Activated naive CD4-positive, alpha-beta T cell treated with anti-CD3 and anti-CD28 coated beads, Interleukin-2, amount 50 U/mL, for 24 hours (primary cell): Measurements from ENCODE around the gene KLK1.
A peak's percentile ranks its signal among the peaks of the same experiment; 100 is the strongest.

ENCODE experiments used
- H3K27ac Mint-ChIP-seq: one replicate; pipeline ENCODE4 v1.8.0; 2021; ENCODE audit warnings: mild to moderate bottlenecking, mixed read lengths
- H3K27me3 Mint-ChIP-seq: one replicate; pipeline ENCODE4 v1.8.0; 2021; ENCODE audit warnings: mixed read lengths
- H3K36me3 Mint-ChIP-seq: one replicate; pipeline ENCODE4 v1.8.0; 2021; ENCODE audit warnings: mixed read lengths
- H3K4me1 Mint-ChIP-seq: one replicate; pipeline ENCODE4 v1.8.0; 2021; ENCODE audit warnings: mixed read lengths
- H3K4me3 Mint-ChIP-seq: one replicate; pipeline ENCODE4 v1.8.0; 2021; ENCODE audit warnings: mild to moderate bottlenecking, mixed read lengths
- H3K9me3 Mint-ChIP-seq: one replicate; pipeline ENCODE4 v1.8.0; 2021; ENCODE audit warnings: mixed read lengths

Gene KLK1

DNA sequence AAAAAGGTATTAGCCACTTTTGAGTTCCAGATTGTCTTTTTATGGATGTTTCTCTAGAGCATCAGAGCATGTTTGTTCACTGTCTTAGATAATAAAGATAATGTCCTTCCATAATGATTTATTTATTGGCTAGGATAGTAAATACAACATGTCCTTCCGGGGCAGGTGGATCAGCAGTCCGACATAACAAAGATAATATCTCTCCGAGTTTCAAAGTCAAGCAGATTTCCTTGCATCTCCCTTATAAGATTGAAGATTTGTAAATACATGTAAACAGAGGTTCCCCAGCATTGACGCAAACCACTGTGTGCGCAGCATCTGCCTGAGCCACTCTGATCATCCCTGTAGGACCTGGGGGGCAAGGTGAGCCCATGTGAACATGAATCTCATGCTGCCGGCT lies 18.5 kb upstream of the KLK1 start:
- Mint-ChIP-seq H3K27ac (no peak overlapping the region), H3K36me3 (no peaks in the 10 kb centered on the region), H3K4me1 (no peaks in the 10 kb centered on the region), H3K4me3 (no peak overlapping the region), H3K27me3 (peaks cover 25% of the 10 kb centered on the region), H3K9me3 (peaks cover 13% of the 10 kb centered on the region)

DNA sequence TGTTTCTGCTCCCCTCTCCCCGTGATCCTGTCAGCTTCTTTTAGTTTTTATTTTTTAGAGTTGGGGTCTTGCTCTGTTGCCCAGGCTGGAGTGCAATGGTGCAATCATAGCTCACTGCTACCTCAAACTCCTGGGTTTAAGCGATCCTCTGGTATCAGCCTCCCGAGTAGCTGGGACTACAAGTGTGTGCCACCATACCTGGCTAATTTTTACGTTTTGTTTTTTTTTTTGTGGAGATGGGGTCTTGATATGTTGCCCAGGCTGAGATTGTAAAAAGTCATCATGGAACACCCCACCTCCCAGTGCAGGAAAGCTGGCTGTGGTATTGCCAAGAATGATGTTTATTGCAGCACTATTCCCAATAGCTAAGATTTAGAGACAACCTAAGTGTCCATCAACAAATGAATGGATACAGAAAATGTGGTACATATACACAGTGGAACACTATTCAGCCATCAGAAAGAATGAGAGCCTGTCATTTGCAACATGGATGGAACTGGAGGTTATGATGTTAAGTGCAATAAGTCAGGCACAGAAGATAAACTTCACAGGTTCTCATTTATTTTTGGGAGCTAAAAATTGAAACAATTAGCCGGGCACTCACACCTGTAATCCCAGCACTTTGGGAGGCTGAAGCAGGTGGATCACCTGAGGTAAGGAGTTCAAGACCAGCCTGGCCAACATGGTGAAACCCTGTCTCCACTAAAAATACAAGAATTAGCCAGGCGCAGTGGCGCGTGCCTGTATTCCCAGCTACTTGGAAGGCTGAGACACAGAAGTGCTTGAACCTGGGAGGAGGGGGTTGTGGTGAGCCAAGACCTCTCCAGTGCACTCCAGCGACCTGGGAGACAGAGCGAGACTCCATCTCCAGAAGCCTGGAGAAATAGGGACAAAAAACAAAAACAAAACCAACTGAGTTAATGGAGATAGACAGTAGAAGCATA lies 16.4 kb upstream of the KLK1 start:
- H3K4me3 Mint-ChIP-seq = no peak overlapping the region
- H3K9me3 Mint-ChIP-seq = peaks cover 13% of the 10 kb centered on the region
- H3K4me1 Mint-ChIP-seq = peaks cover 9% of the 10 kb centered on the region
- no peaks in the 10 kb centered on the region for H3K36me3 Mint-ChIP-seq
- H3K27ac Mint-ChIP-seq = no peak overlapping the region
- H3K27me3 Mint-ChIP-seq = peaks cover 34% of the 10 kb centered on the region

DNA sequence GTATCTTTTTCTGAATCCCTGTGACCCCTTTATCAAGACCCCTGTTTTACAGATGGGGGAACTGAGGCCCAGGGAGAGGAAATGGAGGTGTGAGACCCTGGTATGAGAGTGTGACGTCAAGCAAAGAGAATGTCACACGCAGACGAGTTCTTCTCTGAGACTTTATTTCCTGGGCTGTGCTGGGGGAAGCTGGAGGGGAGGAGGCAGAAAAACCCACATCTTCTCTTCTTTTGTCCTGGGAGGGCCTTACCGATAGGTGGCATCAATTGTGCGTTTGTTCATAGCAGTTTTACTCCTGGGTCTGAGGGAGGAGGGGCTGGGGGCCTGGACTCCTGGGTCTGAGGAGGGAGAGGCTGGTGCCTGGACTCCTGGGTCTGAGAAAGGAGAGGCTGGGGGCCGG lies 14.7 kb upstream of the KLK1 start:
- Mint-ChIP-seq H3K4me1 (peaks cover 9% of the 10 kb centered on the region), H3K9me3 (peaks cover 7% of the 10 kb centered on the region), H3K36me3 (no peaks in the 10 kb centered on the region), H3K4me3 (no peak overlapping the region), H3K27ac (no peak overlapping the region), H3K27me3 (peaks cover 37% of the 10 kb centered on the region)

DNA sequence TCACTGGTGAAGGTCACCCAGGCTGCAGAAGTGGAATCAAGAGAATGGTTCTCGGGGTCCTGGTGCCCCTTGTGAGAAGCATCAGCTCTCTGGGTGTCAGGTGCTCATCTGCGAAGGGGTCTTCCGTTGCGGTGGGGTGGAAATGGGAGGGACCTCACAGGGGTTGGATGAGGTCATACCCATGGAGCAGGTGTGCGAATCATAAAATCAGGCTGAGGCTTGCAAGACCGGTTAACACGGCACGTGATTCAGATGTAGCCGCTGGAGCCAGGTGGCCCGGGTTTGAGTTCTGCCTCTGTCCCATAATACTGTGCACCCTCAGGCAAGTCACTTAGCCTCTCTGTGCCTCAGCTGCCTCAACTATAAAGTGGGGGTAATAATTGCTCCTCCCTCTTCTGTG lies 13.7 kb upstream of the KLK1 start:
- no peak overlapping the region for H3K27ac Mint-ChIP-seq
- H3K4me3 Mint-ChIP-seq = peak overlapping the region; percentile 83
- H3K27me3 Mint-ChIP-seq = peaks cover 42% of the 10 kb centered on the region

DNA sequence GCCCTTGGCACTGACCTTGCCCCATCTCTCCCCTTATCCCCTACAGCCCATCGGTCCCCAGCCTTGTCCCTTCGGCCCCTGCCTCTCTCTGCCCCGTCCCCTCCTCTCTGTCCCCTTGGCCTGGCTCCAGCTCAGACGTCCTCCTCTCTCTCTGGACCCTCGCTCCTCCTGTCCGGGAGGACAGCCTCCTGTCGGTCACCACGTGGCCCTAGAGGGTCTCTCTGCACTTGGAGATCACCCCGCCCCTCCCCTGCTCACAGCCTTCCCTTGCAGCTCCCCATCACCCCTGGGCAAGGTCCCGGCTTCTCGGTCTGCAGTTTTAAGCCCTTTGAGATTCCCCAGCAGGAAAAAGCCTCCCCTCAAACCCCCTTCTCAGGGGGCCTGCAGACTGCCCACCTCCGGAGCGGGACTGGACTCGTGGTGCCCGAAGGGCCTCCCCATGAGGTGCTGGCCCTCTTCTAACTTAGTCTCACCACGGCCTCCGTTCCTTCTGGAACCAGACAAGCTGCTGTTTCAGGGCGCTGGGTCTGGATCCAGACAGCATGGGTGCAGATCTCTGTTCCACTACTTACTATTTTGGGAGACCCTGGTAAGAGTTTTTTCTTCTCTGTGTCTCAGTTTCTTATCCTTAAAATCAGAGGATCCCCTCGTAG lies 13.1 kb upstream of the KLK1 start:
- H3K36me3 Mint-ChIP-seq = no peaks in the 10 kb centered on the region
- peaks cover 39% of the 10 kb centered on the region for H3K27me3 Mint-ChIP-seq
- no peak overlapping the region for H3K27ac Mint-ChIP-seq
- peak overlapping the region; percentile 83 for H3K4me3 Mint-ChIP-seq
- H3K4me1 Mint-ChIP-seq = peaks cover 9% of the 10 kb centered on the region
- H3K9me3 Mint-ChIP-seq = peaks cover 5% of the 10 kb centered on the region

More for the DNA sequence above, 13.7 kb upstream of the KLK1 start:
- Mint-ChIP-seq H3K36me3 (no peaks in the 10 kb centered on the region), H3K9me3 (peaks cover 5% of the 10 kb centered on the region), H3K4me1 (peaks cover 9% of the 10 kb centered on the region)

DNA sequence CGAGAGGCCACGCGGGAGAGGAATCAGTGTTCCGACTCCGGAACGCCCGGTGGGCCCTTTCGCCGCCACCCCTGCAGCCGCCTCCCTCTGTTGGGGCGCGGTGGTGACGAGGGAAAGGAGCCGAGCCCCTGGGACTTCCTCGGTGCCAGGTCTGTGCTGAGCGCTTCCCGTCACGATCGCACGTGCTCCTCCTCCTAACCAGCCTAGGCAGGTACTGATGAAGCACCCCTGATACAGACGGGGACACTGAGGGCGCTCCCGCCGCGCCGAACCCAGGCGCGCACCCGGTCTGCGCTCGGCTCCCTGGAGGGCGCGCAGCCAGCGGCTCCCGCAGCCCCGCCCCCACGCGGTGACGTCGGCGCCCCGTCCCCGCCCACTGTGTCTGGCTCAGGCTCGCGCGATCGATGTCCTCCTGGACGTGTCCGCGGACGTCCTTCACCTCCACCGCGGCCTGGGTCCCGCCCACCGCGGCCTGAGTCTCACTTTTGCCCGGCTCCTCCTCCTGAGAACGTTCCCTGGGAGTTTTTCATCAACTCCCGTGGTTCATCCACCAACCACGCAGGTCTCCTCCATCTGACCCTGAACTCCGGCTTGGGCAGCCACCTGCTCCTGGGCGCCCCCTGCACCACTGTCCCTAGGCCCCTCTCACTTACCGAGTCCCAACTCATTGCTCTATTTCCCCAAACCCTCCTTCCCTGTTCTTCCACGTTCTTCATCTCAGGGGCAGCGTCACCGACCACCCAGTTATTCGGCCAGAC lies 12.4 kb upstream of the KLK1 start:
- Mint-ChIP-seq H3K36me3 (no peaks in the 10 kb centered on the region), H3K9me3 (no peaks in the 10 kb centered on the region), H3K4me3 (peak overlapping the region; percentile 83), H3K4me1 (peaks cover 9% of the 10 kb centered on the region), H3K27ac (no peak overlapping the region), H3K27me3 (peaks cover 42% of the 10 kb centered on the region)

DNA sequence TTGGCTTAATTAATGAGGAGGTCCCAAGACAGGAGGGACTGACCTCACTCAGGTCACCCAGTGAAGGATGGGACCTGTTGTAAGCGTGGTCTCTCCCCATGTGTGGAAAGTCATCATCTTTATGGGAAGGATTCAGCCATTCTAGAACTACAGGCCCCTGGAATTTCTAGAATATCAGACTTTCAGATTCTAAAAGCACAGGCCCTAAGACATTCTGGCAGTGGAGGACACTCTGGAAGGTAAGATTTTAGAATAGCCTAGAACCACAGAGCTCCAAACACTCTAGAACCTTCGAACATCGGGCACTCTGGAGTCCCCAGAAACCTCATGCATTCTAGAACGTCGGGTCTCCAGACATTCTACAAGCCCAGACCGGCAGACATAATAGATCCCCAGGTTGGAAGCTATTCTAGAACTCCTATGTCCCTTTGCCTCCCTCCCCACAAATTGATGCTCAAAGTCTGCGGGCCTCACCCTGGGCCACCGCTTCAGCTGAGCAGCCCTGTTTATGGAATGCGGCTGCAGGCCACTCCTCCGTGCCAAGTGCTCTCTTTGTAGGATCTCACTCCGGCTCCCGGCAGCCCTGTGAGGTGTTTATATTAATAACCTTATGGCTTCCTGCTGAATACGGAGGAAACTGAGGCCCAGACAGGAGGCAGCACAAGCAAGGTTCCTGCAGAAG lies 11.7 kb upstream of the KLK1 start:
- no peak overlapping the region for H3K27ac Mint-ChIP-seq
- H3K36me3 Mint-ChIP-seq = no peaks in the 10 kb centered on the region
- H3K9me3 Mint-ChIP-seq = no peaks in the 10 kb centered on the region
- H3K4me3 Mint-ChIP-seq = peak overlapping the region; percentile 83
- H3K27me3 Mint-ChIP-seq = peaks cover 42% of the 10 kb centered on the region
- peaks cover 9% of the 10 kb centered on the region for H3K4me1 Mint-ChIP-seq

DNA sequence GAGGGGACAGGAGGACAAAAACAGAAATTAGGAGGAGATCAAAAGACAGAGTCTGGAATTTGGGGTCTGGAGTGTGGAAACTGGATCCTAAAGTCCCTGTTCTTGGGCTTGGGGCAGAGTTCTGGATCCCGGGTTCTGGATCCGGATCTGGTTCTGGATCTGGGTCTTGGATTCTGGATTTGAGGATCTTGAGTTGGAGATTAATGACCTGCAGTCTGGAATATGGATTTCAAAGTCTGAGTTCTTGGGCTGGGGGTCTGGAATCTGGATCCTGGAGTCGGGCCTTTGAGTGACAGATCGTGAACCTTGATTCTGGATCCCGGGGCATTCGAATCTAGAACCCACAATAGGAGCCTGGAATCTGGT lies 10.2 kb upstream of the KLK1 start:
- Mint-ChIP-seq H3K4me3 (no peak overlapping the region), H3K4me1 (peaks cover 9% of the 10 kb centered on the region), H3K27me3 (peaks cover 40% of the 10 kb centered on the region), H3K36me3 (no peaks in the 10 kb centered on the region), H3K27ac (no peak overlapping the region), H3K9me3 (no peaks in the 10 kb centered on the region)

DNA sequence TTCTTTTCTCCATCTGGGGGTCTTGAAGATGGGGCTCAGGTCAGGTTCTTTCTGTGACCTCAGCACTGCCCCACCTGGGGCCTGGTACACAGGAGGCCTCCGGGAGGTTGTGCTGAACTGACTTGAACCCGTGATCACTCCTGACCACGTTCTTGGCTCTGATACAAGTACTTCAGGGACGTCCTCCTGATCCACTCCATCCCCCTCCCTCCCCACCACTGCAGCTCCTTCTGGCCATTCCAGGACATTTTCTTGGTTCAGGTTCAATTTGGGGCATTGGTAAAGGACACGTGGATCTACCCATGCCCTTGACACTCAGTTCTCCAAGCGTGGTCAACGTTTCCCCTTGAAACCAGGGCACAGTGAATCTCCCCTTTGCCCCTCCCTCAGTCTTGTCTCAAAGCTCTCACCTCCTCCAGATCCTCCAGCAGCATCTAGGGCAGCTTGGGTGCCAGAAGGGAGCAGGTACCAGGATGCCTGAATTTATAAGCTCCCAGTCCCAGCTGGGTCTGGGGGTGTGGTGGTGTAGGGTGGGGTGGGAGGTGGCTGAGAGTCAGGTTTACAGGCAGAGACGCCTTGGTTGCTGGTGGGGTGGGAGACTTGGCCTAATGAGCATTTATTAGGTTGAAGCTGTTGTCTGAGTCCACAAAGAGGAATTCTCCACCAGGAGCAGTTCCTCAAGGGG lies 9.7 kb upstream of the KLK1 start, which contains the start of gene KLK15:
Gene KLK15 (minus strand): TSS at position 458 of the 685 bp plus-strand sequence. CDS start 2,082 bp downstream, outside the sequence.
- H3K4me3 Mint-ChIP-seq = no peak within 1 kb of the TSS
- H3K36me3 Mint-ChIP-seq = no peaks in the 10 kb centered on the region
- H3K9me3 Mint-ChIP-seq = no peaks in the 10 kb centered on the region
- peaks cover 9% of the 10 kb centered on the region for H3K4me1 Mint-ChIP-seq
- no peak within 1 kb of the TSS for H3K27ac Mint-ChIP-seq
- peaks cover 39% of the 10 kb centered on the region for H3K27me3 Mint-ChIP-seq

DNA sequence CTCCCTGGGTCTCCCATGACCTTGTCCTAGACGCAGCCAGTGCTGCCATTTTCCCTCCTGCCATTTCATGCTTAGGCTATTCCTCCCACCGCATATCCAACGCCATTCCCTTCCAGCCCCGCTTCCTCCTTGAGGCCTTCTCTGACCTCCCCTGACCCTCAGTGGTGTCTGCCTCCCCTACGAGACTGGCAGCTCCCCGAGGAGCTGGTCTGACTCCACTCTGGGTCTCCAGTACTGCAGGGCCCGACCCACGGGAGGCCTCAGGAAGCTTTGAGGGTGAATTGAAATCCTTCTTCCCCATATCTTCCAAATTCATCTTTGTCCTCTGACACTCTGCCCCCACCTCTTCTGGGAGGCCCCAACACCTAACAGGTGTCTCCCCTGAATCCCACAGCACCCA lies 9.1 kb upstream of the KLK1 start:
- H3K36me3 Mint-ChIP-seq = no peaks in the 10 kb centered on the region
- no peak overlapping the region for H3K4me3 Mint-ChIP-seq
- peaks cover 40% of the 10 kb centered on the region for H3K27me3 Mint-ChIP-seq
- no peaks in the 10 kb centered on the region for H3K9me3 Mint-ChIP-seq
- no peak overlapping the region for H3K27ac Mint-ChIP-seq
- H3K4me1 Mint-ChIP-seq = peaks cover 9% of the 10 kb centered on the region

DNA sequence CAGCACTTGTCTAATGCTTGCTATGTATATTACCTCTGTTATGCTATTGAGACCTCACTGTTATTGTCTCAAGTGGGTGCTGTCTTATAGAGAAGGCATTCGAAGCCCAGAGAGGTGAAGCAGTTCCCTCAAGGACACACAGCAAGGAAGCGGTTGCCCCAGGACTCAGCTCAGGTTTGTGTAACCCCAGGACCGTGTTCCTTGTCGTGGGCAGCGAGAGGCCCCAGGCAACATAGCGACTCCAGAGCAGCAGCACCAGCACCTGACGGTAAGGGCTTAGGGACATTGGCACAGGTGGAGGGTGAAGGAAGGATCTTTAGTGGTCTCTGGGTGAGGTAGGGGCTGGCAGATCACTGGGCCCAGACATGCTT lies 7.4 kb upstream of the KLK1 start:
- no peaks in the 10 kb centered on the region for H3K36me3 Mint-ChIP-seq
- peaks cover 31% of the 10 kb centered on the region for H3K27me3 Mint-ChIP-seq
- no peak overlapping the region for H3K4me3 Mint-ChIP-seq
- H3K4me1 Mint-ChIP-seq = peaks cover 5% of the 10 kb centered on the region
- no peak overlapping the region for H3K27ac Mint-ChIP-seq
- no peaks in the 10 kb centered on the region for H3K9me3 Mint-ChIP-seq

DNA sequence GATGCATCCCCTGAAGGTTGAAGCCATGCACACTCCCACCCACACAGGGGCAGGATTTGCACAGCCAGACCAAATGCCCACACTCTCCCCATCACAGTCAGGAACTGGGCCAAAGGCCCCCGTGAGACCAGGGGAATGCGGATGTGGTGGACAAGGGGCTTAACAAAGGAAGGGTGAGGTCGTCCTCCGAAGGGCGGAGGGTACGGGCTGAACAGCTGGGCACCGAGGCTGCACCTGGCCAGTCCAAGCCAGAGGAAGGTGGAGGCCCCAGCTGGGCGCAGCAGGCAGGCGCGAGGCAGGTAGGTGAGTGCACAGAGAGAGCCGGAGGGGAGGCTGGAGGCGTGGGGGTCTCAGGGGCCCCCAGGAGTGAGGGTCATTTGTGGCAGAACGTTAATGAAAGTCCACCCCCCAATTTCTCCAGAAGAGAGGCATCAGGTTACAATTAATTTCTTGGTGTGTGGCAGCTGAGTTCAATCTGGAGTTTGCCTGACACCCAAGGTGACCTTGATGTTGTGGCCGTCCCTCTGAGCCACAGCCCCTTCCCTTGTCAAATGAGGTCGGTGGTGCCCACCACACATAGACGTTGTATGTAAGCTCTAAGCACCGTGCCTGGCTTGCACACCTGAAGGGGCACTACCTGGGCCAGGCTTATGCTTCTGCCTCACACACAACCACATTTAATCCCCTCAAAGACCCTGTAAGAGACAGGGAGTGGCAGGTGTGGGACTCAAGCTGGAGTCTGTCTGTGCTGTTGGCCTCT lies 6.9 kb upstream of the KLK1 start:
- Mint-ChIP-seq H3K4me1 (peaks cover 4% of the 10 kb centered on the region), H3K27ac (no peak overlapping the region), H3K9me3 (no peaks in the 10 kb centered on the region), H3K27me3 (peaks cover 31% of the 10 kb centered on the region), H3K36me3 (no peaks in the 10 kb centered on the region), H3K4me3 (no peak overlapping the region)

DNA sequence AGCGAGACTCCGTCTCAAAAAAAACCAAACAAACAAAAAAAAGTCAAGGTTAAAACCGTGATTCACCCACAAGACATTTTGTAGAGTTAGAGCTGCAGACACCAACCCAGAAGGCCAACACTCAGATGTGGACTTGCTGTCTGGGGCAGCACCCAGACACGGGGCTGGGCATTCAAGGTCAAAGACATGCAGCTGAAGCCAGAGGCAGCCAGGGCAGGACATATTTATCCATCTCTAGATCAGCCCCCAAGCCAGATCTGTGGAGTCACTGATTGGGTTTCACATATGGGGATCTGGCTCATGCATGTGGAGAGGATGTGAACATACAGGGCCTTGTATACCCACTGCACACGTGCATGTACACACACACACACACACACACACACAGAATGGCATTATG lies 6.2 kb upstream of the KLK1 start:
- Mint-ChIP-seq H3K4me3 (no peak overlapping the region), H3K9me3 (no peaks in the 10 kb centered on the region), H3K27me3 (peaks cover 28% of the 10 kb centered on the region), H3K27ac (no peak overlapping the region), H3K4me1 (no peaks in the 10 kb centered on the region), H3K36me3 (no peaks in the 10 kb centered on the region)

DNA sequence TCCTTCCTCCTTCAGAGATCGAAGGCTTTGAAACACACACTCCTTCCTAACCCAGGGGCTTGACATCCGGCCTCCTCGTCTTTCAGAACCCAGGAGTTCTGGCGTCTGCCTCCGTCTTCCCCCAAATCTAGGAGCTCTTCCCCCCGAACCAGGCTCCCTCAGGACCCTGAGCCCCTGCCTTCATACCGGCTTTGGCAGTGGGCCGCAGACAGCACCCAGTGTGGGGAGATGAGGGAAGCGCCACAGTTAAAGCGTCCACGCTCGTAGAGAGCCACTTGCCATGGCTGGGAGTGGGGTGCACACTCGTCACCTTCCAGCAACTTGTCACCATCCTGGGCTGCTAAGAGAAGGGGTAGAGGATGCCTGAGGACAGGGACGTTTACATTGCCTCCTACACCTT lies 3.9 kb upstream of the KLK1 start:
- Mint-ChIP-seq H3K4me1 (no peaks in the 10 kb centered on the region), H3K4me3 (no peak overlapping the region), H3K9me3 (no peaks in the 10 kb centered on the region), H3K27me3 (peaks cover 26% of the 10 kb centered on the region), H3K27ac (no peak overlapping the region), H3K36me3 (no peaks in the 10 kb centered on the region)
